NT2/D1 (cell line): ENCODE results near the gene CACNG6.

ENCODE experiments used
- SUZ12 ChIP-seq: IDR thresholded peaks from 2 replicates; pipeline ENCODE4 v1.6.1; 2011; ENCODE audit not compliant: insufficient read length, insufficient read depth; ENCODE audit errors: extremely low read depth
- YY1 ChIP-seq: IDR thresholded peaks from 2 replicates; pipeline ENCODE4 v1.6.1; 2011; ENCODE audit not compliant: insufficient read length, insufficient read depth

DNA sequence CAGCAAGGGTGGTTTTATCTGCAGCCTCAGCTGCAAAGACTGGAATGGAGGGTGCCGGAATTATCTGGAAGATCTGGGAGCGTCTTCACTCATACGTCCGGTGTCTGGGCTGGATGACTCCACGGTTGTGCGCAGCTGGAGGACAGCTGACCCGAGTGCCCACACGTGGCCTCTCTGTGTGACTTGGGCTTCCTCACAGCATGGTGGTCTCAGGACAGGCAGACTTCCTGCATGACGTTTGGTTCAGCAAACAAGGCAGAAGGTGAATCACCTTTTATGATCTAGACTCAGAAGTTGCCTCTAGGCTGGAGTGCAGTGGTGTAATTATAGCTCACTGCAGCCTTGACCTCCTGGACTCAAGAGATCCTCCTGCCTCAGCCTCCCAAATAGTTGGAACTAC lies 33.2 kb downstream of the CACNG6 start:
- TF ChIP-seq SUZ12, result no peak
- TF ChIP-seq YY1, result no peak
